GM18519 (cell line): ENCODE results near the gene RAMACL.
"Not testable (repeated sequence)": the region's sequence is repeated elsewhere in the genome, so short reads cannot be mapped to it uniquely, and the experiment has no call there.

Experiments used
- ATAC-seq: cut with Tn5 transposase; IDR thresholded peaks from one replicate; pipeline ENCODE4 v1.9.1; 2021; ENCODE audit warnings: mild to moderate bottlenecking, moderate library complexity; ENCODE audit not compliant: unreplicated experiment, low FRiP score

The RAMACL gene

GRCh38 chr6:166598441-166599138, 12.1 kb upstream of the RAMACL start:
- ATAC-seq: no peak

GRCh38 chr6:166597711-166598440, 11.4 kb upstream of the RAMACL start:
- no peak for ATAC-seq

- ATAC-seq: no peak
Measured at GRCh38 chr6:166596776-166597507, 10.5 kb upstream of the RAMACL start.

DNA sequence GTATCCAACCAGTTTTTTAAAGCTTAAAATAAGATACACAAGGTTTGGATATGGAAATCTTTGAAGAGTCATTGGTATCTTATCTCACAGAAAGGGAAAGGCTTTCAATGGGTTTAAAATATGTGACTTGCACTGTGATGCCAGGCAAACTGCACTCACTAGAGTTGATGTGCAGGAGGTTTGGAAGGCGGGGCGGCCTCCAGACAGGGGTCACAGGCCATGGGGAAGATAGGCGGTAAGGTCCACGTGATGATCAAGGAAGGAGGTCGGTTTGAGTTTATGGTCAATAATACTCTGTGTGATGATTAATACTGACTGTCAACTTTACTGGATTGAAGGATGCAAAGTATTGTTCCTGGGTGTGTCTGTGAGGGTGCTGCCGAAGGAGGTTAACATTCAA, 9.5 kb upstream of the RAMACL start:
- no peak for ATAC-seq

GRCh38 chr6:166595061-166595780, 8.7 kb upstream of the RAMACL start:
- no peak for ATAC-seq

- ATAC-seq: no peak
Measured at GRCh38 chr6:166592821-166593220, 6.3 kb upstream of the RAMACL start.

DNA sequence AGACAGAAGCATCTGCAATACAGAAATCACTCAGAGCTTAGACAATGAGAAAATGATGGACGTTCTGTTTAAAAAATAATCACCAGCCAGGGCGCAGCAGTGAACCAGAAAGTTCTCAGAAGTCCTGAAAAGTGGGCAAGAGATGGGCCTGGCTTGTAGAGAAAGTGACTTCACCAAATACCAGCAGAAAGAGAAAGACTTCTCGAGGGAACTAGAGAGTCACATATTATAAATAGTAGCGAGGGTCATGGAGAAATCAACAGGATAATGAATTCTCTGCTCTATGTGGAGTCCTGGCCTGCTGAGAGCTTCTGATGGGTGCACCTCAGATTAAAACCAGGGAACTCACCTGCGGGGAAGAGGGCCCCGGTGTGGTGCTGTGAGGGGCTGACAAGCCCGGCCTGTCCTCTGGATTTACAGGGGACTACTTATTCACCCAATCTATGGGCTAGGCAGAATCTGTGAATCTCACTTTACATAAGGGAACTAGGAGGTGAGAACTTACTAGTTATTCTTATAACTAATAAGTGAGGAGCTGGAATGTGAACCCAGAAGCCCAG, 5.6 kb upstream of the RAMACL start:
- ATAC-seq: no peak

DNA sequence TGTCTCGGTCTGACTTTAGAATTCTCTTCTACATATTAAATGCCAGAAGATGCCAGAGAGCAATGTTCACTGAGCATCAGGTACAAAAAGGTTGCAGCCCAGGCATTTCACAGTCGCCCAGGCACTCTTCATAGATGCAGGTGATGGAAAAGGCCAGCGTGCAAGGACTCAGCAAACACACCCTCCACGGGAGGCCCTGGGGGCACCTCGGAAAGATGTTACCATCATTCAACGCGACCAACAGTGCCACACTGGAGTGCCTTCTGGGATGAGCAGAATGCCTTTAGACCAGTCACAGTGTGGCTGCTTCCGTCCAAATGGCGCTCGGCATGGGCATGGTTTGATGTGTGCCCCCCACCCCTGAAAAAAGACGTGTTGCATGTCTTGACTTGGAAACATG, 4.5 kb upstream of the RAMACL start:
- no peak for ATAC-seq

DNA sequence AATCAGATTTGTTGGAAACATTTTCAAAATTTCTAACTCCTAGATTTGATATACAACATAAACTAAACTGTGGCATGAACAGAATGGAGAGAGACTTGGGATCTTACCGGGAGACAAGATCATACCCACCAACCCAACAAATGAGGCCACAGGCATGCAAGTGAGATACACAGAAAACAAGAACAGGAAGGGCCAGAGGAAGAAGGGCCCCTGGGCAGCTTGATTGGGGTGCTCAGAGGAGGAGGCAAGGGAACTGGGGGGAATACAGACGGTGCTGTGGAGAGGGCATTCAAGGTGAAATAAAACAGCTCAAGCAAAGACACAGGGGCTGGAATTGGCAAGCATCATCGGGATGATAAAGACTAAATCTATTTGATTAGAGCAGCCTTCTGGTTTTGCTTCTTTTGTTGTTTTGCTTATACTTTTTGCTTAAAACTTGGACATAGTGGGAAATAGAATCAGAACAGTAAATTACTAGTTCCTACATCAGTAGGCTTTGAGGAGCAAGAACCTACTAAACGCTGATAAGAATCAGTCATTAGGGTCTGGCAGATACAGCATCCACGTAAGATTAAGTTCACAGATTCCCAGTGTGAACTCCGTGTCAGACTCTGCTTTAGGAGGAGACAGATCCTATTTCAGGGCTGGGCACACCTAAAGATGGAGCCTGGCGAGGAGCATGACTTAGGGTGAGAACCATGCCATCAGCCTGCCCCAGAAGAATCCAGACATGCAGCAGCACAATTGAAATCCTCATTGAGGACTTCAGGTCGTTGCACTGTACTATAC, 3.5 kb upstream of the RAMACL start:
- ATAC-seq: no peak

GRCh38 chr6:166589337-166589731, 2.9 kb upstream of the RAMACL start:
- no peak for ATAC-seq

- ATAC-seq: no peak
Measured at GRCh38 chr6:166588691-166589336, 2.3 kb upstream of the RAMACL start.

- ATAC-seq: peak; percentile 73
Measured at GRCh38 chr6:166587631-166588413, 1.3 kb upstream of the RAMACL start.

DNA sequence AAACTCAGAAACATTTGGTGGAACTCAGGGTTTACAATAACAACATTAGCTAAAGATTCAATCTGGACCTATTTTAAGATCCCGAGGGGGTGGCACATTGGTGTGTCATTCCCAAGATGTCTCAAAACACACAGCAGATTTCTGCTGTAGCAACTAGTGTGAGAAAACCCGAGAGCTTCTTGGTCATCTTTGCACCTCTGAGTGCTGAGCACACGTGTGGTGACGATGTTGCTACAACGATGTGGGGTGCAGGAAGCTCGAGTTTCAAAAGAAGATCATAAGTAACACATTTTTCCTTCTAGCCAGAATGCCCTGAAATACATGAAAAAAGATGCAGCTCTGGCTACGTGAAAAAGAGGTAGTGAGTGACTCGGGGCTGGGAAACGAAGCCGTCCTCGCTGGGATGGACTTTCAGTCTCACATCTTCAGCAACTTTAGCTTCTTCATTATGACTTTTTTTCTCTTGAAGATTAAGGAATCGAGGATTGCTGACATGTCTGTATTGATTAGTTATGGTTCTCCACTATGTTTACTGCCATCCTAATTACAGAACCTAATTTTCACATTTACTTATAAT, 1.5 kb downstream of the RAMACL start:
- no peak for ATAC-seq

- ATAC-seq: no peak
Measured at GRCh38 chr6:166584155-166584554, 2.3 kb downstream of the RAMACL start.

GRCh38 chr6:166583230-166583965, 3.1 kb downstream of the RAMACL start:
- no peak for ATAC-seq

DNA sequence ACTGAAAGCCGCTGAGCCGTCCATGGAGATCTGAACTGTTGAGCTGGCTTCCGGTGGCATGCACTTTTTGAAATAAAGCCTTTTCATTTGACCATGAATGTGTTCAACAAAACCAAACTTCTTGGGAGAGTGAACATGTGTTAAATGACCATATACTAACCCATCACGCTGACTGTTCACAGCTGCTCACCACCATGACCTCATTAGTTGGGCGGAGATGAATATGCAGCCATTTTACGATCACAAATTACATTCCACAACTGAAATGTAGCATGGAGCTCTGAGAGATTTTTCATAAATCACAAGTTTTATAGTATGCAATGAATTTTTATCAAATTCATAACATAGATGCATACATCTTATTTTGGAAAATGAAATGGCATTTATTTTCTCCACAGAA, 4.2 kb downstream of the RAMACL start:
- ATAC-seq: no peak

DNA sequence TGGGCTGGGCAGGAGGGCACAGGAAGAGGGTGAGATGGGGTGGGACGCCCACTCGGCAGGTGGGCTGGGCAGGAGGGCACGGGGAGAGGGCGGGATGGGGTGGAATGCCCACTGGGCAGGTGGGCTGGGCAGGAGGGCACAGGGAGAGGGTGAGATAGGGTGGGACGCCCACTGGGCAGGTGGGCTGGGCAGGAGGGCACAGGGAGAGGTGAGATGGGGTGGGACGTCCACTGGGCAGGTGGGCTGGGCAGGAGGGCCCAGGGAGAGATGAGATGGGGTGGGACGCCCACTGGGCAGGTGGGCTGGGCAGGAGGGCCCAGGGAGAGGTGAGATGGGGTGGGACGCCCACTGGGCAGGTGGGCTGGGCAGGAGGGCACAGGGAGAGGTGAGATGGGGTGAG, 4.7 kb downstream of the RAMACL start:
- ATAC-seq: not testable (repeated sequence)
